A549 (cell line): ENCODE results near the gene COQ9. TPM values are rescaled to one million over a fixed set of nuclear protein-coding genes. Genes with fewer than 3 reads are reported as not detected.

Source experiments
- ATAC-seq, 2 experiments: fragments of 200-7000 bp in 1 of 2; fragments of >200 bp in 1 of 2; cut with Nextera tagmentation in 1 of 2; cut with Tn5 transposase in 1 of 2; 3 replicates each; pipeline versions ENCODE4 v1.8.0 to v1.9.1; 2018 to 2020; ENCODE audit warnings: mild to moderate bottlenecking in 1 of 2, moderate library complexity in 1 of 2
- CTCF ChIA-PET: fragments of 300-600 bp; sonication (Branson Sonifier 250); formaldehyde crosslinking; extraction: SDS; loops from one replicate; lab custom pipeline; 2021; ENCODE audit warnings: antibody characterized with exemption, inconsistent platforms; lab: Yijun Ruan, JAX
- POLR2A ChIA-PET: fragments of 350-600 bp; formaldehyde crosslinking; extraction: SDS; loops from one replicate; lab custom pipeline; 2021; ENCODE audit warnings: antibody characterized with exemption, inconsistent platforms; lab: Yijun Ruan, JAX
- DNase-seq, 2 experiments: peaks; one replicate each; pipeline versions ENCODE4 v3.0.0 to v3.0.0-alpha.2; 2011 to 2016; ENCODE audit warnings: low read depth in 1 of 2, low spot score in 1 of 2
- FAIRE-seq: peaks from 2 replicates; lab custom pipeline; 2011; peaks lifted over from hg19 to GRCh38; lab: Jason Lieb, UNC
- H3K27ac ChIP-seq, 2 experiments: fragments of >200 bp; sonication (Bioruptor Twin); formaldehyde crosslinking; 3 replicates each; pipeline ENCODE4 v1.5.1; 2016 to 2017
- H3K4me1 ChIP-seq: fragments of >200 bp; sonication (Bioruptor Twin); formaldehyde crosslinking; 3 replicates; pipeline ENCODE4 v1.6.1; 2016
- H3K4me2 ChIP-seq: fragments of >200 bp; sonication (Bioruptor Twin); formaldehyde crosslinking; 3 replicates; pipeline ENCODE4 v1.6.1; 2016
- H3K4me3 ChIP-seq: fragments of >200 bp; sonication (Bioruptor Twin); formaldehyde crosslinking; 3 replicates; pipeline ENCODE4 v1.5.1; 2016
- H3K9me3 ChIP-seq: fragments of >200 bp; sonication (Bioruptor Twin); formaldehyde crosslinking; 3 replicates; pipeline ENCODE4 v1.6.1; 2016
- ATOH8 ChIP-seq: fragments of 250-450 bp; sonication (Bioruptor Pico); IDR thresholded peaks from 2 replicates; pipeline ENCODE4 v1.5.0; 2020; ENCODE audit warnings: low read depth, mild to moderate bottlenecking, moderate library complexity
- BCL3 ChIP-seq: fragments of >200 bp; sonication (Bioruptor Twin); formaldehyde crosslinking; IDR thresholded peaks from 3 replicates; pipeline ENCODE4 v1.6.1; 2016
- BHLHE40 ChIP-seq: IDR thresholded peaks from 2 replicates; pipeline ENCODE4 v1.6.1; 2012; ENCODE audit warnings: low read depth, low read length, inconsistent platforms
- CHD2 ChIP-seq: fragments of 150-350 bp; IDR thresholded peaks from 2 replicates; pipeline ENCODE4 v1.6.1; 2014; ENCODE audit warnings: low read length; ENCODE audit not compliant: partially characterized antibody
- CHD4 ChIP-seq: fragments of 200-600 bp; sonication (generic); IDR thresholded peaks from 2 replicates; pipeline ENCODE4 v1.6.1; 2016; ENCODE audit warnings: antibody characterized with exemption, mild to moderate bottlenecking, borderline replicate concordance
- ESRRA ChIP-seq: fragments of 150-350 bp; IDR thresholded peaks from 2 replicates; pipeline ENCODE4 v1.6.1; 2014; ENCODE audit warnings: mild to moderate bottlenecking, low read length, borderline replicate concordance
- FOSB ChIP-seq: fragments of 250-450 bp; sonication (Bioruptor Pico); IDR thresholded peaks from 2 replicates; pipeline ENCODE4 v1.5.0; 2020; ENCODE audit warnings: mild to moderate bottlenecking, moderate library complexity
- HEYL ChIP-seq: fragments of 250-450 bp; sonication (Bioruptor Pico); IDR thresholded peaks from 2 replicates; pipeline ENCODE4 v1.8.0; 2021; ENCODE audit warnings: mild to moderate bottlenecking, moderate library complexity
- HMGXB4 ChIP-seq: fragments of 250-450 bp; sonication (Bioruptor Pico); IDR thresholded peaks from 2 replicates; pipeline ENCODE4 v1.5.0; 2021; ENCODE audit warnings: mild to moderate bottlenecking, moderate library complexity, borderline replicate concordance
- JUN ChIP-seq, 2 experiments: fragments of >200 bp; sonication (Bioruptor Twin); formaldehyde crosslinking; IDR thresholded peaks; 2 replicates in 1 of 2; 3 replicates in 1 of 2; pipeline ENCODE4 v1.6.1; 2016 to 2017
- JUNB ChIP-seq: fragments of >200 bp; sonication (Bioruptor Twin); formaldehyde crosslinking; IDR thresholded peaks from 2 replicates; pipeline ENCODE4 v1.6.1; 2016
- MAFK ChIP-seq: fragments of 450-650 bp; IDR thresholded peaks from 2 replicates; pipeline ENCODE4 v1.6.1; 2014; ENCODE audit not compliant: partially characterized antibody
- MAX ChIP-seq: IDR thresholded peaks from 2 replicates; pipeline ENCODE4 v1.6.1; 2012
- NPAS2 ChIP-seq: fragments of 250-450 bp; sonication (Bioruptor Pico); IDR thresholded peaks from 2 replicates; pipeline ENCODE4 v1.8.0; 2022; ENCODE audit warnings: mild to moderate bottlenecking, moderate library complexity, borderline replicate concordance
- NR3C1 ChIP-seq: fragments of >200 bp; sonication (Bioruptor Twin); formaldehyde crosslinking; IDR thresholded peaks from 3 replicates; pipeline ENCODE4 v1.6.1; 2017
- POLR2A ChIP-seq: IDR thresholded peaks from 2 replicates; pipeline ENCODE4 v1.6.1; 2012; ENCODE audit warnings: mild to moderate bottlenecking, low read length
- RAD21 ChIP-seq, 2 experiments: fragments of >200 bp in 1 of 2; sonication (Bioruptor Twin) in 1 of 2; formaldehyde crosslinking in 1 of 2; IDR thresholded peaks in 1 of 2; conservative IDR thresholded peaks in 1 of 2; 2 replicates in 1 of 2; 3 replicates in 1 of 2; pipeline ENCODE4 v1.6.1; 2012 to 2018; ENCODE audit warnings: inconsistent platforms in 1 of 2
- REST ChIP-seq: fragments of 200-600 bp; sonication (generic); IDR thresholded peaks from 2 replicates; pipeline ENCODE4 v1.6.1; 2016; ENCODE audit warnings: antibody characterized with exemption, mild to moderate bottlenecking, moderate library complexity
- SMC3 ChIP-seq: fragments of >200 bp; sonication (Bioruptor Twin); formaldehyde crosslinking; IDR thresholded peaks from 3 replicates; pipeline ENCODE4 v1.6.1; 2018; ENCODE audit warnings: inconsistent platforms
- TFCP2L1 ChIP-seq: fragments of 250-450 bp; sonication (Bioruptor Pico); IDR thresholded peaks from 2 replicates; pipeline ENCODE4 v1.5.0; 2021; ENCODE audit warnings: mild to moderate bottlenecking
- USF2 ChIP-seq: fragments of 450-650 bp; IDR thresholded peaks from 2 replicates; pipeline ENCODE4 v1.6.1; 2014; ENCODE audit warnings: antibody characterized with exemption
- ZC3H11A ChIP-seq: fragments of 450-650 bp; IDR thresholded peaks from 2 replicates; pipeline ENCODE4 v1.6.1; 2014; ENCODE audit warnings: antibody characterized with exemption, mild to moderate bottlenecking
- ZFP36 ChIP-seq: fragments of 450-650 bp; IDR thresholded peaks from 2 replicates; pipeline ENCODE4 v1.6.1; 2014; ENCODE audit warnings: borderline replicate concordance; ENCODE audit not compliant: partially characterized antibody
- ZSCAN20 ChIP-seq: fragments of 250-450 bp; sonication (Bioruptor Pico); IDR thresholded peaks from 2 replicates; pipeline ENCODE4 v1.8.0; 2022; ENCODE audit warnings: mild to moderate bottlenecking, moderate library complexity
- WGBS: methylation state at CpG from one replicate; pipeline ENCODE4 v1.1.6; 2017; ENCODE audit errors: missing lambda C conversion rate; 5-methylcytosine and 5-hydroxymethylcytosine counted together
- polyA plus RNA-seq, 4 experiments: library from polyadenylated mRNA; depleted of rRNA in 3 of 4; stranded (reverse); fragments of >200 nt; fragmentation: RNase III in 1 of 4; extraction: RNeasy Plus Mini Kit Qiagen cat#74134 plus additional on column Dnase treatment in 1 of 4; gene quantifications; 2 replicates in 3 of 4; 3 replicates in 1 of 4; pipeline ENCODE4 v1.2.3, GENCODE V29; 2011 to 2017

The COQ9 gene
- polyA plus RNA-seq, 2 of the 4 experiments (the other 2 are of a cell fraction), result 47.2 to 109 TPM

GRCh38 chr16:57471209-57471608 is 23.9 kb downstream of the COQ9 start:
- H3K4me3 ChIP-seq, result peak overlapping the region; percentile 26; the same call in 2 of the 3 replicates
- ATAC-seq (peak; percentile 14 to 19; a peak in 5 of 6 replicates), DNase-seq (peak in 1 of 2 experiments; percentile 68), FAIRE-seq (no peak)
- TF ChIP-seq CHD4, result no peak
- TF ChIP-seq FOSB (CRISPR knock-in tag), result no peak
- TF ChIP-seq USF2, result no peak
- no peak for TF ChIP-seq POLR2A
- TF ChIP-seq ZC3H11A, result no peak
- no peak for TF ChIP-seq MAX
- WGBS, result 13% methylated on average over 1 of the region's 1 CpG
- peak overlapping the region; percentile 87 for H3K4me2 ChIP-seq
- H3K27ac ChIP-seq, result peak overlapping the region; percentile 96 to 98
- H3K4me1 ChIP-seq, result peaks cover 94% of the 10 kb centered on the region
- H3K9me3 ChIP-seq, result no peaks in the 10 kb centered on the region
- CTCF ChIA-PET, result interaction anchor here (0.7 to 3.1 kb wide), 8 partner anchors 9 to 53 kb away, joined by 3 to 24 read pairs (median 4); partner anchors contain the start of gene POLR2C
- POLR2A ChIA-PET, result interaction anchor here (0.6 to 3.0 kb wide), 4 partner anchors 9 to 118 kb away, joined by 6 to 25 read pairs (median 11); partner anchors contain the start of genes CIAPIN1, COQ9 and POLR2C

GRCh38 chr16:57471852-57472664 is 24.8 kb downstream of the COQ9 start:
- peak overlapping the region; percentile 26; the same call in 1 of the 3 replicates for H3K4me3 ChIP-seq
- FAIRE-seq, result peak; percentile 65
- H3K9me3 ChIP-seq, result no peaks in the 10 kb centered on the region
- 4% methylated on average over 10 of the region's 10 CpGs for WGBS
- peak overlapping the region; percentile 96 to 98 for H3K27ac ChIP-seq
- peak; percentile 93 to 97 for DNase-seq
- ChIA-PET CTCF (interaction anchor here (1.0 to 8.4 kb wide), 8 partner anchors 10 to 50 kb away, joined by 3 to 70 read pairs (median 6); partner anchors contain the start of genes DOK4 and POLR2C), POLR2A (interaction anchor here (0.5 to 3.0 kb wide), 6 partner anchors 9 to 40 kb away, joined by 3 to 25 read pairs (median 7); partner anchors contain the start of genes CIAPIN1, COQ9, DOK4 and POLR2C)
- ATAC-seq, result peak; percentile 71 to 81
- peak overlapping the region; percentile 87 for H3K4me2 ChIP-seq
- H3K4me1 ChIP-seq, result peaks cover 97% of the 10 kb centered on the region
- TF ChIP-seq MAFK (no peak), NR3C1 (no peak), CHD4 (no peak), BHLHE40 (no peak), ZFP36 (no peak), JUNB (peak; percentile 65), SMC3 (no peak; the same call in 2 of the 3 replicates), ATOH8 (CRISPR knock-in tag) (no peak), NPAS2 (peak; percentile 70), JUN (IDR thresholded peaks at IDR 0.05) (peak; percentile 95), HMGXB4 (CRISPR knock-in tag) (no peak), ZSCAN20 (CRISPR knock-in tag) (no peak), REST (no peak), CHD2 (no peak), BCL3 (peak; percentile 85; the same call in 2 of the 3 replicates), RAD21 (conservative IDR thresholded peaks at IDR 0.05 in 1 of 2, IDR thresholded peaks at IDR 0.05 in 1 of 2) (0 out of 5 replicates have a peak, but pooled peaks of 1 of the 2 experiments have one; percentile 31), HEYL (CRISPR knock-in tag) (no peak), TFCP2L1 (CRISPR knock-in tag) (peak; percentile 29; the same call in 1 of the 2 replicates), ESRRA (no peak; the same call in 1 of the 2 replicates)
